ENCODE results near the gene CCL27.

The CCL27 gene

DNA sequence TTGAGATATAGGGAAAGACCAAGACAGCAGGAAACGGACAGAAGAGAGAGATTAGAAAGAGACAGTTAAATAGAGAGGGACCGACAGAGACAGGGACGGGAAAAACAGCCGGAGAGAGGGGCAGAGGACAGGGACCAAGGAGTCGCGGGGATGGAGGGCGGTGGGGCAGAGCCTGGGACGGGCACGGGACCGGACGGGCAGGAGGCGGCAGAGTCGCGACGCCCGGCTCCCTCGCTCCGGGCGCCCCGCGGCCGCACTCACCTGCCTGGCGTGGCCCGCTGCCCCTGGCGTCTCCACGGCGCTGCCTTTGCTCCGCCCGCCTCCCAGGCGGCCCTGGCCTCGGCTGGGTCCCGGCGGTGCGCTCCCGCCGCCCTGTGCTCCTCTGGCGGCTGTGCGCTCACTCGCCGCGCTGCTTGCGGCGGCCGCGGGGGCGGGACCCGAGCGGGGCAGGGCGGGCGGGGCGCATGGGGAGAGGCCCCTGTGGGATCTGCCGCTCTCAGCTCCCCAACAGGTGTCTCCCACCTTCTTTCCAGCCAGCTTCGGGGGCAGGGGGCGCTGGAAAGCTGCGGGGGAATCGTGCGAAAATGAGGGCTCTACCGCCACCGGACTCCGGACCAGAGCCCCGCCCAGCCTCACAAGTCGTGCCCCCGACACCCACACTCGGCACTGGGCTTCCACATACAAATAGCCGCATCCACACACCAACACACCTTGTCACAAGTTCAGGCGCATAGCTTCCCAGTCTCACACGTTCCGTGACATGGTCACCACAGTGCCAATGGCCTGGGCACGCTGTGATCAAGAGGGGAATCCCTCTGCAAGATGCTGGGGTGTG lies 33.6 kb downstream of the CCL27 start, which contains the start of gene ARID3C:
TSS of gene ARID3C (minus strand) at position 411 of the 835 bp plus-strand sequence. CDS start 1,052 bp downstream, outside the sequence.
- no peak for DNase-seq (ENCODE audit: low read depth in 2 of 2, low spot score in 1 of 2)

DNA sequence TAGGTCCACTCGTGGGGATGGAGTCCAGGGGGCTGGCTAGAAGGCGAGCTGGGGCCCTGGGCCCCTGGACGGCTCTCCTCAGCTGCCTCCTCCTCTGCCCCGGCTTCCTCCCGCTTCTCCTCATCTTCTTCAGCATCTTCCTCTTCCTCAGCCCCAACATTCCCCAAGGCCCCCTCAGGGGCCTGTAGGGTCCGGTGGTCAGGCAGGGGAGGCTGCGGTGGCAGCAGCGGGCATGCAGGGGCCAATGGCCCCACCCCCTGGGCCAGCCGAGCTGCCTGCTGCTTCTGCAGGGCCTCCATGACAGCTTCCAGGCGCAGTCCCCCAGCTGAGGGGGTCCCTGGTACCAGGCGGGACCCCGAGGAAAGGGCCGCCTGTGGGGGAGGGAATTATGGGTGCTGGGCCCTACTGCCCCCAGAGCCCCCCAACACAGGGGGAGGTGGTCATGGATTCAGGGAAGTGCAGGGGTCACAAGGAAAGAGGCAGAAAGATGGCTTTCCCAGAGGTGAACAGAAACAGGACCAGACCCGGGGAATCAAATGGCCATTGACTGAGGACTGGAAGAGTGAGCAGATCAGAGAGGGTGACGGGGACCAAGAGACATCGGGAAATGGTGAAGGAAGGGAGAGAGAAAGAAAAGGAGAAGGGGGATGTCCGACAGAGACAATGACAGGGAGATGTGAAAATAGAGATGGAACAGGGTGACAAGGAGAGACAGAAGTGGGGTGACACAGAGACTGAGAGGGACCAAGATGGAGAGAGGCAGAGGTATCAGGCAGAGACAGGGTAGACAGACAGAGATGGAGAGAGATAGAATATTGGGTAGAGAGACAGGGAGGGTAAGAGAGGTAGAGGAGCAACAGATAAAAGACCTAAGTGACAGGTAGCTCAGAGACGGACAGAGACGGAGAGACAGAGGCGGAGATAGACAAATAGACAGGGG lies 34.5 kb downstream of the CCL27 start:
- no peak for DNase-seq (ENCODE audit: low read depth in 2 of 2, low spot score in 1 of 2)

DNA sequence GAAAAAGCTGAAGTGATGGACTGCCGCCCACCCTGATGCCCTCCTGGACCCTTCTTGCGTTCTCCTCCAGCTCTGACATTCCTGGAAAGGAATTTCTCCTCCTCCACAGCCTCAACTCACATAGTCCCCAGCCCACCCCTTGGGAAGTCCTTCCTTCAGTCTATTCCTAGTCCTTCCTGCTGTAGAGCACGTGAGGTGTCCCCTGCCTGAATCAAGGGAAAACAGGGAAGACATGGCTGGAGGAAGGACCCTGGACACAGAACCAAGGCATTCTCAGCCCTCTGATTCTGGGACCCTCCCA lies 37.3 kb downstream of the CCL27 start:
- no peak for DNase-seq (ENCODE audit: low read depth in 2 of 2, low spot score in 1 of 2)

DNA sequence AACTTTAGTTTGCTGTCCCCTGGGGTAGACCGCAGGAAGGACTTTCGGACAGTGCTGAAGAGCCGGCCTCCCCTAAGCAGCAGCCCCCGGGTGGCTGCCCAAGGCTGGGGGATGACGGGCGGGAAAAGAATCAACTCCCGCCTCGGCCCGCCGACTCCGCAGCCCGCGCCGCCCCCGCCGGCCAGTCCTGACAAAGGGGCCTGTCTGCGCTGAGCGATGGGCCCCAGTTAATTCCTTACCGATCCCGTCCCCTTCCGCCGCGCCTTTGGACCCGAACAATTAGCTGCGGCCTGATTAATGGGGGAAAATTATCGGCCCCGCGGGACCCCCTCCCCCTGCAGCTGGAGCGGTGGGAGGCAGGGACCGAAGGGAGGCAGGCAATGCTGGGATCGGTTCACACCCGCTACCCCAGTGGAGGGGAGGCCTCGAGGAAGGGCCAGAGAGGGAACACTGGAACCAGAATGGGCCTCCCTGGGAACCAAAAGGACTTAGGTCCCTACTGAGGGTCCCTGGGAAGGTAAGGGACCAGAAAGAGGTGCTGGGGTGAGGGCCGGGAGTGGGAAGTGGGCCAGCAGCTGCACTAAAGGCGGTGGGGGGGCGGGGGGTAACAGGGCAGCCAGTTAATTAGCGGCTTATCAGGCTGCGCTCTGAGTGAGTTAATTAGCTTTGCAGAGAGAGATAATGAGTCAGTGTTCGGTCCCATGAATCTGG lies 37.8 kb downstream of the CCL27 start:
- no peak for DNase-seq (ENCODE audit: low read depth in 2 of 2, low spot score in 1 of 2)

DNA sequence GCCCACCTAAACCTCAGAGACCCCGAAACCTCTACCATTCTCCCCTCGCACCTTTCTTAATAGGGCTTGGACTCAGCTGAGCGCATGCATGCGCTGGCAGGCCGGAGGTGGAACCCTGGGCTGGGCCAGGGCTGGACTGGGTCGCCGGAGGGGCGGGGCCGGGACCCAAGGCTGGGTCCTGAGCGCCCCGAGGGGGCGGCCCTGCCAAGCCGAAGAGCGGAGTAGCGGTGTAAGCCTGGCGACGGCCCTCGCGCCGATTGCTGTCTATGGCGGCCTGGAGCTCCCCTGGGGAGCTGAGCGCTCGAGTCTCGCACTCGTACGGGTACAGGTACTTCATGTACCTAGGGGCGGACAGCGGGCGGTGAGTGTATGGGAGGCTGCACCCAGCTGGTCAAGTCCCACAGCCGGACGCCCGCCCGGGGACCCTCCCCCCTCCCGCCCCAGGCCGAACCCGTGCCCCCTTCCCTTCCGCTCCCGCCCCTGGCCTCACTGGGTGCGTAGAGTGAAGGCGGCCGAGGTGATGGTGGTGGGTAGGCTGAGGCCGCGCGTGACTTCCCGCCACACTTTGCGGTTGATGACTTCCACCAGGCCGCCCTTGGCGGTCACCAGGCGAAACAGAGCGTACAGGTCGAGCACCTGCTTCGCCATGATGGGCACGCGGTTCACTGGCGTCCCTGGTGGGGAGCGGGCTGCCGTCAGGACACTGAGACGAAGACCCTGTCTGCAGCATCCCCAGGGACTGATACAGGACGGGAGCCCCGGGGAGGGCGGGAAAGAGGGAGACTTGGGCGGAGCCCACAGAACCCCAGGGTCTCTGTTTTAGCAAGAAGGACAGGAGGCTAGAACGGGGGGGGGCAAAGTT lies 38.9 kb downstream of the CCL27 start:
- no peak for DNase-seq (ENCODE audit: low read depth in 2 of 2, low spot score in 1 of 2)

DNA sequence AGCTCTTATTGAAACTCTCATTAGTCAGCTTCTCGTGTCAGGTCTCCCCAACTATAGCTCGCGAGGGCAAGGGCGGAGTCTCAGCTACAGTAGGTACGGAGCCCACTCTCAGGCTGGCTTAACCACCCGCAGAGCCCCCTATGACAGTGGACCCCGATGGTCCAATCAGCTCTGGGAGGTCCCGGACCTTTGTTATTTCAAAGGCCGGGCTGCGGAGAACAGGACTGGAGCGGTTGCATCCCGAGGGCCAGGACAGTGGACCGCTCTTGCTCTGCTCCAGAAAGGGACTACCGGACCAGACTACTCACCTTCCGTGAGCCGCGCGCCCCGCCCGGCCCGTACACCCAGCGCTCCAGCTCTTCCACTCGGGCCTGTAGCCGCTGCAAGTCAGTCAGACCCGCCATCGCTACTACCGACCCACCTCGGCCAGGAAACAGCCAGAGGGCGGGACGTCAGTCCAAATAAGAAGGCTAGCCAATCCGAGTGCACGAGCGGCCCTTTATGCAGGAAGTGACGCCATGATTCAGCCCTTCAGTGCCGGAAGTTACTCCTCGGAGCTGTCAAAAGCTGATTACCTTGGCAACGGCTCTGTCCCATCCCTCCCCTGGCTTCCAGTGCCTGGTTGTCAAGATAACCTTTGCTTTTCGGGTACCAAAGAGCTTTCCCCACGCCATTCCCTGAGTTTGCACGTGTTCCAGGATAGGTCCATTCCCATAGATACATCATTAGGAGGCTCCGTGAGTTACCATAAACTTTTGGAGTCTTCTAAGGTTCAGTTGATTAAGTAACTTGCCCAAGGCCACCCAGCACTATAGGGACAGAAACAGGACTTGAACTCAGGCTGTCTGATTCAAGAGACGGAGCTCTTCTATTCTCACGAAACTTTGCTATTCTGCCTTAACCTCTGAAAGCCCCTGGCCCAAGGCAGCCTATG lies 42.1 kb downstream of the CCL27 start, which contains the start of gene DCTN3:
TSS of gene DCTN3 (minus strand) at position 435 of the 934 bp plus-strand sequence. CDS start at position 404, 31 bp downstream.
- DNase-seq (ENCODE audit: low read depth in 2 of 2, low spot score in 1 of 2), result peak; percentile 73 to 83

DNA sequence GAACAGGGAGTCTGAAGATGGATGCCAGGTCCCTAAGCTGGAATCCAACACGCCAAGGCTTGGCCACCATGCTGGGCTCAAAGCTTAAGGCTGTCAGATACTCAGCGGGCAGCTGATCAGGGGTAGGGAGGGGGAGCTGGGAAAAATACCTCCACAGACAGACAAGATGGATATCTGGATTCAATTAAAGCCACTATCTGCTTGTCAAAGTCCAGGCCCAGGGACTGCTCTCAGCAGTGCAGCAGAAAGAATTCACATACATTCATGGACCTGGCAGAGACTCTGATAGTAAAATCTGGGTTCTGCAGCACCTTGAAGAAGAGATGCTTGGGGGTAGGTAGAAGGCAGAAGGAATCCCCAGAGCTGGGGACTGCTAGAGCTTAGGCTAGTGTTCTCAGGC lies 47.3 kb downstream of the CCL27 start:
- no peak for DNase-seq (ENCODE audit: low read depth in 2 of 2, low spot score in 1 of 2)

DNA sequence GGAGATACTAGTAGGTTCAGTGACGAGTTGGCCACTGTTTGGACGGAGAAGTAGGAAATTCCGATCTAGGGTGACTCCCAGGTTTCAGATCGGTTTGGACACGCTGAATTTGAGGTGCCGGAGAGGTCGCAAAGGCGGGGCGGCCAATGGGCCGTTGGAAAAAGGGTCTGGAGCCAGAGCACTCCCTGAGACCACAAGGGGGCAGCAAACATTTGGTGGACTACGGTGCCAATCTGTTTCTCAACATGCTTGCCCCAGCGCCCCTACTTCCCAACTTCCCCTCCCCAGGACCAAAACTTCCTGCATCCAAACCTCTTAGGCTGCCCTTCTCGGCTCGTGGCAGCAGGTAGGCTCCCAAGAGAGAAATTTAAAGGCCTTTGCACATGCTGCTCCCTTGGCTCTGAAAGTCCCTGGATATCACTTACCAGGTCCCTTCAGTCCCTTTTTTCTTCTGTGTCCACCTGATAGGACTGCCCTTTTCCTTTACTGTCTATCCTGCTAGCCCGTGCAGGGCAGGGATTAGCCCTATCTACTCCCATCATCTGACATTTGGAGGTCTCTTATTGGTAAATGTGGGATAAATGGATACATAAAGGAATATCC lies 49.6 kb downstream of the CCL27 start:
- peak; percentile 35 to 52 for DNase-seq (ENCODE audit: low read depth in 2 of 2, low spot score in 1 of 2)
